Activated CD4-positive, alpha-beta memory T cell treated with anti-CD3 and anti-CD28 coated beads, Interleukin-2, amount 10 ng/mL, durations not matched to agents 7 days and 5 days (primary cell): ENCODE measurements around the gene ERBB4. TPM values are rescaled to one million over a fixed set of nuclear protein-coding genes. Genes with fewer than 3 reads are reported as not detected.

Experiments used
- CTCF ChIA-PET: fragments of 350-600 bp; sonication (Branson Sonifier 250); formaldehyde crosslinking; loops from one replicate; lab custom pipeline; 2021; ENCODE audit warnings: antibody characterized with exemption, inconsistent platforms; lab: Charles Lee
- POLR2A ChIA-PET: fragments of 350-600 bp; sonication (Branson Sonifier 250); formaldehyde crosslinking; loops from one replicate; lab custom pipeline; 2021; ENCODE audit warnings: antibody characterized with exemption; lab: Charles Lee
- DNase-seq: peaks from one replicate; pipeline ENCODE4 v3.0.0-alpha.2; 2020
- H3K27ac Mint-ChIP-seq: one replicate; pipeline ENCODE4 v1.8.0; 2021; ENCODE audit warnings: mild to moderate bottlenecking, mixed read lengths
- H3K27me3 Mint-ChIP-seq: one replicate; pipeline ENCODE4 v1.8.0; 2021; ENCODE audit warnings: mixed read lengths
- H3K36me3 Mint-ChIP-seq: one replicate; pipeline ENCODE4 v1.8.0; 2021; ENCODE audit warnings: low read depth, mixed read lengths
- H3K4me1 Mint-ChIP-seq: one replicate; pipeline ENCODE4 v1.8.0; 2021; ENCODE audit warnings: mixed read lengths
- H3K4me3 Mint-ChIP-seq: one replicate; pipeline ENCODE4 v1.8.0; 2021; ENCODE audit warnings: mild to moderate bottlenecking, mixed read lengths
- H3K9me3 Mint-ChIP-seq: one replicate; pipeline ENCODE4 v1.8.0; 2021; ENCODE audit warnings: mixed read lengths
- total RNA-seq, 2 experiments: library from RNA; stranded (reverse); gene quantifications; one replicate each; pipeline ENCODE4 v1.2.3, GENCODE V29; 2021

The ERBB4 gene
- total RNA-seq, 2 experiments from 2014 or later = not detected

- no peak for DNase-seq
- H3K36me3 Mint-ChIP-seq = no peaks in the 10 kb centered on the region
- H3K9me3 Mint-ChIP-seq = no peaks in the 10 kb centered on the region
- no peak overlapping the region for H3K27ac Mint-ChIP-seq
- POLR2A ChIA-PET = no interaction called here
- CTCF ChIA-PET = no interaction called here
- no peak overlapping the region for H3K4me3 Mint-ChIP-seq
- H3K4me1 Mint-ChIP-seq = no peaks in the 10 kb centered on the region
- no peaks in the 10 kb centered on the region for H3K27me3 Mint-ChIP-seq
Measured at GRCh38 chr2:212406716-212407115, 131.9 kb downstream of the ERBB4 start.

GRCh38 chr2:212402316-212402715 lies 136.3 kb downstream of the ERBB4 start:
- ChIA-PET CTCF (no interaction called here), POLR2A (no interaction called here)
- H3K4me1 Mint-ChIP-seq = no peaks in the 10 kb centered on the region
- no peak overlapping the region for H3K27ac Mint-ChIP-seq
- H3K36me3 Mint-ChIP-seq = no peaks in the 10 kb centered on the region
- H3K9me3 Mint-ChIP-seq = no peaks in the 10 kb centered on the region
- no peaks in the 10 kb centered on the region for H3K27me3 Mint-ChIP-seq
- DNase-seq = no peak
- H3K4me3 Mint-ChIP-seq = no peak overlapping the region

- Mint-ChIP-seq H3K36me3 (no peaks in the 10 kb centered on the region), H3K9me3 (no peaks in the 10 kb centered on the region), H3K27ac (no peak overlapping the region), H3K4me3 (no peak overlapping the region), H3K4me1 (no peaks in the 10 kb centered on the region), H3K27me3 (no peaks in the 10 kb centered on the region)
- ChIA-PET CTCF (no interaction called here), POLR2A (no interaction called here)
- DNase-seq = no peak
Measured at GRCh38 chr2:212398316-212398715, 140.3 kb downstream of the ERBB4 start.

GRCh38 chr2:212392544-212392943 lies 146.1 kb downstream of the ERBB4 start:
- Mint-ChIP-seq H3K9me3 (no peaks in the 10 kb centered on the region), H3K27me3 (no peaks in the 10 kb centered on the region), H3K36me3 (no peaks in the 10 kb centered on the region), H3K27ac (no peak overlapping the region), H3K4me1 (no peaks in the 10 kb centered on the region), H3K4me3 (no peak overlapping the region)
- CTCF ChIA-PET = no interaction called here
- no peak for DNase-seq
- POLR2A ChIA-PET = no interaction called here

- no peaks in the 10 kb centered on the region for H3K27me3 Mint-ChIP-seq
- no peak overlapping the region for H3K27ac Mint-ChIP-seq
- ChIA-PET POLR2A (no interaction called here), CTCF (no interaction called here)
- no peak for DNase-seq
- no peaks in the 10 kb centered on the region for H3K4me1 Mint-ChIP-seq
- H3K36me3 Mint-ChIP-seq = no peaks in the 10 kb centered on the region
- no peak overlapping the region for H3K4me3 Mint-ChIP-seq
- no peaks in the 10 kb centered on the region for H3K9me3 Mint-ChIP-seq
Measured at GRCh38 chr2:212392043-212392442, 146.6 kb downstream of the ERBB4 start.

- Mint-ChIP-seq H3K27me3 (no peaks in the 10 kb centered on the region), H3K4me1 (no peaks in the 10 kb centered on the region), H3K4me3 (no peak overlapping the region), H3K27ac (no peak overlapping the region), H3K9me3 (no peaks in the 10 kb centered on the region), H3K36me3 (no peaks in the 10 kb centered on the region)
- POLR2A ChIA-PET = no interaction called here
- DNase-seq = no peak
- CTCF ChIA-PET = no interaction called here
Measured at GRCh38 chr2:212387146-212387545, 151.5 kb downstream of the ERBB4 start.

- Mint-ChIP-seq H3K36me3 (no peaks in the 10 kb centered on the region), H3K9me3 (no peaks in the 10 kb centered on the region), H3K27ac (no peak overlapping the region), H3K4me1 (no peaks in the 10 kb centered on the region), H3K27me3 (no peaks in the 10 kb centered on the region), H3K4me3 (no peak overlapping the region)
- CTCF ChIA-PET = no interaction called here
- POLR2A ChIA-PET = no interaction called here
- no peak for DNase-seq
Measured at GRCh38 chr2:212385241-212385640, 153.4 kb downstream of the ERBB4 start.

- Mint-ChIP-seq H3K27me3 (no peaks in the 10 kb centered on the region), H3K9me3 (no peaks in the 10 kb centered on the region), H3K27ac (no peak overlapping the region), H3K4me1 (no peaks in the 10 kb centered on the region), H3K36me3 (no peaks in the 10 kb centered on the region), H3K4me3 (no peak overlapping the region)
- no peak for DNase-seq
- ChIA-PET CTCF (no interaction called here), POLR2A (no interaction called here)
Measured at GRCh38 chr2:212384027-212384426, 154.6 kb downstream of the ERBB4 start.

GRCh38 chr2:212381428-212382102 lies 157.0 kb downstream of the ERBB4 start:
- Mint-ChIP-seq H3K27me3 (no peaks in the 10 kb centered on the region), H3K27ac (no peak overlapping the region), H3K36me3 (no peaks in the 10 kb centered on the region), H3K4me1 (no peaks in the 10 kb centered on the region), H3K4me3 (no peak overlapping the region), H3K9me3 (no peaks in the 10 kb centered on the region)
- ChIA-PET CTCF (no interaction called here), POLR2A (no interaction called here)
- no peak for DNase-seq

GRCh38 chr2:212379103-212379502 lies 159.5 kb downstream of the ERBB4 start:
- Mint-ChIP-seq H3K4me1 (no peaks in the 10 kb centered on the region), H3K27ac (no peak overlapping the region), H3K9me3 (no peaks in the 10 kb centered on the region), H3K36me3 (no peaks in the 10 kb centered on the region), H3K4me3 (no peak overlapping the region), H3K27me3 (no peaks in the 10 kb centered on the region)
- ChIA-PET CTCF (no interaction called here), POLR2A (no interaction called here)
- DNase-seq = no peak

GRCh38 chr2:212367431-212367830 lies 171.2 kb downstream of the ERBB4 start:
- Mint-ChIP-seq H3K27me3 (no peaks in the 10 kb centered on the region), H3K4me1 (no peaks in the 10 kb centered on the region), H3K4me3 (no peak overlapping the region), H3K9me3 (peaks cover 7% of the 10 kb centered on the region), H3K27ac (no peak overlapping the region), H3K36me3 (no peaks in the 10 kb centered on the region)
- no peak for DNase-seq
- ChIA-PET POLR2A (no interaction called here), CTCF (no interaction called here)

GRCh38 chr2:212364112-212364985 lies 174.3 kb downstream of the ERBB4 start:
- CTCF ChIA-PET = no interaction called here
- DNase-seq = no peak
- Mint-ChIP-seq H3K36me3 (no peaks in the 10 kb centered on the region), H3K4me3 (no peak overlapping the region), H3K9me3 (no peaks in the 10 kb centered on the region), H3K27me3 (no peaks in the 10 kb centered on the region), H3K4me1 (no peaks in the 10 kb centered on the region), H3K27ac (no peak overlapping the region)
- POLR2A ChIA-PET = no interaction called here

- CTCF ChIA-PET = no interaction called here
- POLR2A ChIA-PET = no interaction called here
- Mint-ChIP-seq H3K36me3 (no peaks in the 10 kb centered on the region), H3K4me1 (no peaks in the 10 kb centered on the region), H3K27me3 (no peaks in the 10 kb centered on the region), H3K27ac (no peak overlapping the region), H3K4me3 (no peak overlapping the region), H3K9me3 (no peaks in the 10 kb centered on the region)
- no peak for DNase-seq
Measured at GRCh38 chr2:212361174-212361756, 177.3 kb downstream of the ERBB4 start.
